Neural progenitor cell (in vitro differentiated cells): Measurements from ENCODE around the gene RNF39. TPM values are rescaled to one million over a fixed set of nuclear protein-coding genes. Genes with fewer than 3 reads are reported as not detected.
"Not testable (repeated sequence)": the region's sequence is repeated elsewhere in the genome, so short reads cannot be mapped to it uniquely, and the experiment has no call there.

ENCODE experiments used
- DNase-seq: peaks from one replicate; pipeline ENCODE4 v3.0.0-alpha.2; 2016; ENCODE audit warnings: low spot score
- H2AFZ ChIP-seq: fragments of 200-600 bp; sonication (generic); replicated peaks from 2 replicates; pipeline ENCODE4 v1.6.1; 2016; ENCODE audit warnings: antibody characterized with exemption
- H3F3A ChIP-seq: fragments of 200-600 bp; sonication (generic); 2 replicates; pipeline ENCODE4 v1.6.1; 2016; ENCODE audit warnings: antibody characterized with exemption, low read depth
- H3K27ac ChIP-seq: fragments of 200-600 bp; sonication (generic); 2 replicates; pipeline ENCODE4 v1.5.1; 2016; ENCODE audit warnings: mild to moderate bottlenecking
- H3K27me3 ChIP-seq: fragments of 200-600 bp; sonication (generic); 2 replicates; pipeline ENCODE4 v1.6.1; 2016; ENCODE audit warnings: mild to moderate bottlenecking, moderate library complexity
- H3K36me3 ChIP-seq: fragments of 200-600 bp; sonication (generic); 2 replicates; pipeline ENCODE4 v1.5.1; 2016
- H3K4me1 ChIP-seq: fragments of 200-600 bp; sonication (generic); 2 replicates; pipeline ENCODE4 v1.6.1; 2016; ENCODE audit warnings: mixed run types
- H3K4me2 ChIP-seq: fragments of 200-600 bp; sonication (generic); 2 replicates; pipeline ENCODE4 v1.6.1; 2016
- H3K4me3 ChIP-seq: fragments of 200-600 bp; sonication (generic); 2 replicates; pipeline ENCODE4 v1.5.1; 2016
- H3K79me2 ChIP-seq: fragments of 200-600 bp; sonication (generic); 2 replicates; pipeline ENCODE4 v1.6.1; 2016; ENCODE audit warnings: low read depth
- H3K9ac ChIP-seq: fragments of 200-600 bp; sonication (generic); 2 replicates; pipeline ENCODE4 v1.6.1; 2016
- H3K9me3 ChIP-seq: fragments of 200-600 bp; sonication (generic); 2 replicates; pipeline ENCODE4 v1.5.1; 2016; ENCODE audit warnings: low read depth
- H4K20me1 ChIP-seq: fragments of 200-600 bp; sonication (generic); 2 replicates; pipeline ENCODE4 v1.6.1; 2016; ENCODE audit warnings: low read depth
- H3K27ac Mint-ChIP-seq: 3 replicates; pipeline ENCODE4 v1.8.0; 2021; ENCODE audit warnings: mixed read lengths
- H3K27me3 Mint-ChIP-seq: 2 replicates; pipeline ENCODE4 v1.8.0; 2022; ENCODE audit warnings: low read depth, mild to moderate bottlenecking, inconsistent platforms, moderate library complexity, mixed read lengths; ENCODE audit not compliant: insufficient read depth
- H3K36me3 Mint-ChIP-seq: 3 replicates; pipeline ENCODE4 v1.8.0; 2021; ENCODE audit warnings: mixed read lengths
- H3K4me1 Mint-ChIP-seq: 3 replicates; pipeline ENCODE4 v1.8.0; 2021; ENCODE audit warnings: mixed read lengths
- H3K4me3 Mint-ChIP-seq: 3 replicates; pipeline ENCODE4 v1.8.0; 2021; ENCODE audit warnings: mild to moderate bottlenecking, moderate library complexity, mixed read lengths
- H3K9me3 Mint-ChIP-seq: 3 replicates; pipeline ENCODE4 v1.8.0; 2020; ENCODE audit warnings: mixed read lengths
- EZH2 ChIP-seq: fragments of 200-600 bp; sonication (generic); IDR thresholded peaks from 2 replicates; pipeline ENCODE4 v1.6.1; 2017; ENCODE audit warnings: antibody characterized with exemption, mild to moderate bottlenecking, moderate library complexity
- EZH2phosphoT487 ChIP-seq: fragments of 200-600 bp; sonication (generic); IDR thresholded peaks from 2 replicates; pipeline ENCODE4 v1.6.1; 2017; ENCODE audit warnings: antibody characterized with exemption
- total RNA-seq: library from RNA; depleted of rRNA; stranded (reverse); fragments of >200 nt; gene quantifications from 2 replicates; pipeline ENCODE4 v1.2.3, GENCODE V29; 2015; ENCODE audit warnings: low replicate concordance
- TF ChIP-seq, protein P1 (sequence below): fragments of 200-600 bp; sonication (generic); IDR thresholded peaks from 2 replicates; pipeline ENCODE4 v1.5.1; 2017; ENCODE audit warnings: antibody characterized with exemption, mild to moderate bottlenecking

Gene RNF39
- total RNA-seq, 1 donor from 2014 or later: not detected

DNA sequence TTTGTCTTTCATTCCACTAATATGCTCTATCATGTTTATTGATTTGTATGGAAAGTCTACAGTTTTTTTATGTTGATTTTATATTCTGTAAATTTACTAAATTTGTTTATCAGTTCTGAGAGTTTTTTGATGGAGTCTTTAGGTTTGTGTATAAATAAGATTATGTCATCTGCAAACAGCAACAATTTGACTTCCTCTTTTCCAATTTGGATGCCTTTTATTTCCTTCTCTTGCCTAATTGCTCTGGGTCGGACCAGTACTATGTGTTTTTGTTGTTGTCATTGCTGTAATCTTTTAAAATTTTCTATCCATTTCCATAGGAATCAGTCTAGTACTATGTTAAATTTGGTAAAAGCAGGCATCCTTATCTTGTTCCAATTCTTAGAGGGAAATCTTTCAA, 46.0 kb downstream of the RNF39 start:
- peaks cover 2% of the 10 kb centered on the region for H3K36me3 Mint-ChIP-seq
- H3K9ac ChIP-seq: no peak overlapping the region
- no peaks in the 10 kb centered on the region for H3K27me3 ChIP-seq
- H3K27me3 Mint-ChIP-seq: no peaks in the 10 kb centered on the region
- H3K36me3 ChIP-seq: no peaks in the 10 kb centered on the region
- H3K79me2 ChIP-seq: no peaks in the 10 kb centered on the region
- no peak overlapping the region for H3K4me3 Mint-ChIP-seq
- H3K27ac Mint-ChIP-seq: no peak overlapping the region
- no peak for DNase-seq
- no peak overlapping the region for H3K4me2 ChIP-seq
- no peaks in the 10 kb centered on the region for H3K4me1 ChIP-seq
- no peak overlapping the region for H2AFZ ChIP-seq
- H3F3A ChIP-seq: no peaks in the 10 kb centered on the region
- no peaks in the 10 kb centered on the region for H3K9me3 Mint-ChIP-seq
- no peaks in the 10 kb centered on the region for H3K4me1 Mint-ChIP-seq
- no peak overlapping the region for H3K27ac ChIP-seq
- H4K20me1 ChIP-seq: no peaks in the 10 kb centered on the region
- H3K9me3 ChIP-seq: no peaks in the 10 kb centered on the region
- TF ChIP-seq EZH2: no peak
- TF ChIP-seq, protein P1, sequence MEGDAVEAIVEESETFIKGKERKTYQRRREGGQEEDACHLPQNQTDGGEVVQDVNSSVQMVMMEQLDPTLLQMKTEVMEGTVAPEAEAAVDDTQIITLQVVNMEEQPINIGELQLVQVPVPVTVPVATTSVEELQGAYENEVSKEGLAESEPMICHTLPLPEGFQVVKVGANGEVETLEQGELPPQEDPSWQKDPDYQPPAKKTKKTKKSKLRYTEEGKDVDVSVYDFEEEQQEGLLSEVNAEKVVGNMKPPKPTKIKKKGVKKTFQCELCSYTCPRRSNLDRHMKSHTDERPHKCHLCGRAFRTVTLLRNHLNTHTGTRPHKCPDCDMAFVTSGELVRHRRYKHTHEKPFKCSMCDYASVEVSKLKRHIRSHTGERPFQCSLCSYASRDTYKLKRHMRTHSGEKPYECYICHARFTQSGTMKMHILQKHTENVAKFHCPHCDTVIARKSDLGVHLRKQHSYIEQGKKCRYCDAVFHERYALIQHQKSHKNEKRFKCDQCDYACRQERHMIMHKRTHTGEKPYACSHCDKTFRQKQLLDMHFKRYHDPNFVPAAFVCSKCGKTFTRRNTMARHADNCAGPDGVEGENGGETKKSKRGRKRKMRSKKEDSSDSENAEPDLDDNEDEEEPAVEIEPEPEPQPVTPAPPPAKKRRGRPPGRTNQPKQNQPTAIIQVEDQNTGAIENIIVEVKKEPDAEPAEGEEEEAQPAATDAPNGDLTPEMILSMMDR: no peak
- TF ChIP-seq EZH2phosphoT487: no peak
- H3K4me3 ChIP-seq: no peak overlapping the region

DNA sequence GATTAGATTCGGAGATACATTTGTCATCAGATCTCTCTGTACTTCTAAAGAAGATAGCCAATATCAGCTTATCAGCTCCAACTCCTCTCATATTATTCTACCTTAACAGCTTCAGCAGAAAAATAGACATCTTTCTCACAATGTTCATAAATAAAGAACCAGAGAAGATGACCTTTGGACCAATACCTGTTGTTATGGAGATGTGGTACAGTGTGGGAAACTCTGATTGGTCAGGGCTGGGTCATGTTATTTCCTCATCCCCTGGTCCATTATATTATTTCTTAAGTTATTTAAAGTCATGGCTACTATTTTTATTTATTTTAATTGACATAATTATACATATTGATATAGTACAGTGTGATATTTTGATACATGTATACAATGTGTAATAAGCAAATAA, 50.4 kb downstream of the RNF39 start:
- Mint-ChIP-seq H3K9me3 (no peaks in the 10 kb centered on the region), H3K27ac (no peak overlapping the region), H3K27me3 (no peaks in the 10 kb centered on the region), H3K4me3 (no peak overlapping the region), H3K36me3 (peaks cover 2% of the 10 kb centered on the region), H3K4me1 (no peaks in the 10 kb centered on the region)
- Histone ChIP-seq H3K9ac (no peak overlapping the region), H4K20me1 (no peaks in the 10 kb centered on the region), H3K4me1 (no peaks in the 10 kb centered on the region), H3K4me3 (no peak overlapping the region), H3K27ac (no peak overlapping the region), H2AFZ (no peak overlapping the region), H3K79me2 (no peaks in the 10 kb centered on the region), H3K36me3 (no peaks in the 10 kb centered on the region), H3K27me3 (no peaks in the 10 kb centered on the region), H3K9me3 (no peaks in the 10 kb centered on the region), H3K4me2 (no peak overlapping the region), H3F3A (no peaks in the 10 kb centered on the region)
- TF ChIP-seq, protein P1: no peak
- TF ChIP-seq EZH2 (no peak), EZH2phosphoT487 (no peak)
- no peak for DNase-seq

DNA sequence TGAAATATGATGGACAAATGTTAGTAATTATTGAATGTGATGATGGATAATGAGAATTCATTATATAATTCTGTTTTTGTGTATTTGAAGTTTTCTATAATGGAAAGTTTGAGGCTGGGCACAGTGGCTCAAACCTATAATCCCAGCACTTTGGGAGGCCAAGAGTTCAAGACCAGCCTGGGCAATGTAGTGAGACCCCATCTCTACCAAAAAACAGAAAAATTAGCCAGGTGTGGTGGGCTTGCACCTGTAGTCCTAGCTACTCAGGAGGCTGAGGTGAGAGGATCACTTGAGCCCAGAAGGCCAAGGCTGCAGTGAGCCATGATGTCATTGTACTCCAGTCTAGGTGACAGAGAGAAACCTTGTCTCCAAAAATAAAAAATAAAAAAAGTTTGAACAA, 52.9 kb downstream of the RNF39 start:
- not testable (repeated sequence) for H3K27me3 Mint-ChIP-seq, H3K27ac ChIP-seq, H4K20me1 ChIP-seq, H3K4me3 Mint-ChIP-seq, H3K4me1 ChIP-seq, H3K27me3 ChIP-seq, H3K9ac ChIP-seq, H3K4me2 ChIP-seq, H3K4me1 Mint-ChIP-seq, H3K79me2 ChIP-seq, H3K9me3 Mint-ChIP-seq, H3K4me3 ChIP-seq, H3K27ac Mint-ChIP-seq, H3F3A ChIP-seq, H3K36me3 ChIP-seq, H2AFZ ChIP-seq, DNase-seq, H3K36me3 Mint-ChIP-seq, H3K9me3 ChIP-seq

DNA sequence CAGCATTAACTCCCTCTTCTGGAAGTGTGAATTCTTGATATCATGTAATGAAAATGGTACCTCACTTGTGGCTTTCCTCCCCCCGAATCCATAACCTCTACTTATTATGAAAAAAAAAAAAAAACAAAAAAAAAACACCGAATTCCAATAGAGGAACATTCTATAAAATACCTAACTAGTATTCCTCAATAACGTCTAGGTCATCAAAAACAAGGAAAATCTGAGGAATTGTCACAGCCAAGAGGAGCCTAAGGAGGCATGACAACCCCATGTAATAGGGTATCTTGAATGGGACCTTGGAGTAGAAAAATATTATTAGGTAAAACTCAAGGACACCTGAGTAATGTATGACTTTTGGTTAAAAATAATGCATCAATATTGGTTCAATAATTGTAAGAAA, 53.4 kb downstream of the RNF39 start:
- H3K9me3 Mint-ChIP-seq: no peaks in the 10 kb centered on the region
- TF ChIP-seq EZH2 (no peak), EZH2phosphoT487 (no peak)
- TF ChIP-seq, protein P1: no peak
- no peaks in the 10 kb centered on the region for H3K4me1 Mint-ChIP-seq

More for the DNA sequence above, 53.4 kb downstream of the RNF39 start:
- Histone ChIP-seq H3K9me3 (no peaks in the 10 kb centered on the region), H3K4me1 (no peaks in the 10 kb centered on the region), H3K4me2 (no peak overlapping the region), H3K79me2 (no peaks in the 10 kb centered on the region), H3K36me3 (no peaks in the 10 kb centered on the region), H3K27me3 (no peaks in the 10 kb centered on the region), H2AFZ (no peak overlapping the region), H3F3A (no peaks in the 10 kb centered on the region), H3K9ac (no peak overlapping the region), H3K27ac (no peak overlapping the region), H3K4me3 (no peak overlapping the region), H4K20me1 (no peaks in the 10 kb centered on the region)
- no peak for DNase-seq
- Mint-ChIP-seq H3K27ac (no peak overlapping the region), H3K36me3 (peaks cover 2% of the 10 kb centered on the region), H3K27me3 (peaks cover 3% of the 10 kb centered on the region), H3K4me3 (no peak overlapping the region)
